GM21825 (cell line): Measurements from ENCODE around the gene RLN3.

Source experiments
- ATAC-seq: cut with Tn5 transposase; IDR thresholded peaks from one replicate; pipeline ENCODE4 v1.9.1; 2021; ENCODE audit warnings: mild to moderate bottlenecking, moderate library complexity; ENCODE audit not compliant: unreplicated experiment

RLN3 gene

DNA sequence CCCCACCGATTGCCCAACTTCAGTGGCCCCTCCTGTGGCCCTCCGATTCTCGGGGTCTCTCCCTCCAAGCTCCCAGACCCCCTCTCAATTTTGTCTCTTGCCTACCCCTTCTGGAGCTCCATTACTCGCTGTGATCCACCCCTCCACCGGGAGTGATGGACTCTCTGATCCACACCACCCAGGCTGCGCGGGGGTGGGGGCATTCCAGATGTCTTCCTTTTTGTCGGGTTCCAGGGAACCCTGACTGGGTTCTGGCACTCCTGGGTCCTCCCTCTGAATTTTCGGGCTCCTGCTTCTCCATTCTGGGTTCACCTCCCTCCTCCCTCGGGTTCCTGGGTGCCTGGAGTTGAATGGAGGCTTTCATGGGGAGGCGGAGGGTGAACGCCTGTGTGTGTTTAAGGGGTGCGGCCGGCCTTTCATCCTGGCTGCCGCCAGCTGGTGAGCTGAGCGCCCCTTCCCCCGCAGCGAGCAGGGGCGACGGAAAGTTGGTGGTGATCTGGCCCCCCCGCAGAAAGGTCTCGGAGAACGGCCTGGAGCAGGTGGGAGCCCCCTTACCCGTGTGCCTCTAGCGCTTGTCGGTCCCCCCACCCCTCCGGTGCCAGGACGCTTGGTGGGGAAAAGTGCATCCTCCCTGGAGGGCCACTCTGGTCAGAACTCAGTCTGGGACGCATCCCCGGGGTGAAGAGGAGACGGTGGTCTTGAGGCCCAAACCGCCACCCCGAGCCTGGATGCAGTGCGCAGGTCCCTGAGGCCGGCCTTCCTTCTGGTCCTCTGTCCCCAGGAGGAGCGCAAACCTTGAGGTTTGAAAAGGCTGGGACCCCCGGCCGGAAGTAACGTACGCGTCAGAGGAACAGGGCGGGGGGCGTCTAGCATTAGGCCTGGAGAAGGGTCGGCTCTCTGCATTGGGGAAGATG is 46.2 kb downstream of the RLN3 start:
- ATAC-seq = no peak

DNA sequence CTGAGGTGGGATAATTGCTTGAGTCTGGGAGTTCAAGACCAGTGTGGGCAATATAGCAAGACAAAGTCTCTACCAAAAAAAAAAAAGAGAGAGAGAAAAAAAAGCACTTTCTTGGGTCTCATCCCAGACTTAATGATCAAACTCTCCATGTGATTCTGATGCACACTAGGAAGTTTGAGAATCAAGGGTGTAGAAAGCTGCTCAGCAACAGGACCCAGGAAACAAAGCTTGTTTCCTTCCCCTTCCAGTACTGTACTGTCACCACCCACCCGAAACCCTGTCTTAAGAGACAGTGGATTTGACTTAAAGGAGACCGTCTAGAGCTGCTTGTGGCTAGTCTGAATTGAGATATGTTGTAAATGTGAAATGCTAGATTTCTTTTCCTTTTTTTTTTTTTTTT is 50.5 kb downstream of the RLN3 start:
- no peak for ATAC-seq
